Measurements from ENCODE around the gene PC.

Gene PC

DNA sequence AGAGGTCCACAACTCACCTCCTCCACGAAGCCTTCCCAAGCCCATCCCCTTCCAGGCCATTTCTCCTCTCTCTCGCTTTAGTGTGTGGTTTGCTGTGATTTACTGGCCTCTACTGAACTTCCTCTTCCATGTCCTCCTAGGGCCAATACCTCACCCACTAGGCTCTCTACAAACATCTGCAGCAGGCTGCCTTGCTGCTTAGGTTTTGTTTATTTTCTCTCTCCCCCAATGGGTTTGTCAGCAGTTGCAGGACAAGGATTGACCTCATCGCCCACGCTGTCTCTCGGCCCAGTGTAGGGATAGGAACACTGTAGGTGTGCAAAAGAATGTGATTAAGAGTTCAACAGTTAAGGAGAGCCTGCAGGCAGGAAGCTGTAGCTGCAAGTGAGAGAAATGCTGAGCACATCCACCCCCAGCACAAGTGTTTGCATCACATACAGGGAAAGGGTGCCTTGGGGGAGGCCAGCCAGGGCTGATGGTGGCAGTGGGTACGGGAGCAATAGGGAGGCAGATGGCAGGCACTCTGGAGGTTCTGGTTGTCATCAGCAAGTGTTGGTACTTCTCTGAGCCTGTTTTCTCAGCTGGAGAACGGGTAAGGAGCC is 1.4 kb downstream of the PC start:
- DNase-seq (ENCODE audit: low spot score), result no peak

GRCh38 chr11:66953081-66953833 is 4.9 kb downstream of the PC start:
- DNase-seq (ENCODE audit: low spot score), result no peak

DNA sequence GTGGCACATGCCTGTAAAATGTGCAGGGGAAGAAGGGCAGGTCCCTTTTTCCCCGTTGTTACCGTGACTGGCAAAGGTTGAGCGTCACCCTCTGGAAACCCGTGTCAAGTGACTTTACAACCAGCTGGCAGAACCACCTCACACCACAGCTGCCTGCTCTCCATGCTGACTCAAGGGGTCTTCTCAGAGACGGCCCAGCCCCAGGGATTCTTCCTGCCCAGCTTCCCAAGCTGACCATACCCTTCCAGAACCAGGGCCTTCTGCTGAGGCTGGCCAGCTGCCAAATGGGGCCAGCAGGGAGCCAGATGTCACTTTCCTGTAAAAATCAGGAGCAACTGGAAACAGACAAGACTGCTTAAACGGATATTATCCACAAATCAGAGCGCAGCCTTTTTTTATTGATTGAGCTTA is 6.3 kb downstream of the PC start:
- peak; percentile 45 for DNase-seq (ENCODE audit: low spot score)

DNA sequence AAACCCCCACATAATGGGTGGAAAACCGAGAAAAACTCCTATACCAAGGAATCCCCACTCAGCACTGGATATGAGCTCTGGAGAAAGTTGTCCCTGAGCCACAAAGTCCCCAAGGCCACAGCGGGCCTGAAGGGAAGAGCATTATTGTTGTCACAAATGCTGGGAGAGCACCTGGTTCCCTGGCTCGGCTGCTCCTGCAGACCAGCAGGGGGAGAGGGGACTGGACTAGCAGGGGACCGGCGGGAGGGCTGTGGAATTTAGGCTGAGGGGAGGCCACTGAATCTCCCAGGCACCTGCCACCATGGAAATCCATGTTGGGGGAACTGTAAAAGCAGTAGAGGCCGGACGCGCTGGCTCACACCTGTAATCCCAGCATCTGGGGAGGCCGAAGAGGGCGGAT is 7.0 kb downstream of the PC start:
- DNase-seq (ENCODE audit: low spot score), result no peak

DNA sequence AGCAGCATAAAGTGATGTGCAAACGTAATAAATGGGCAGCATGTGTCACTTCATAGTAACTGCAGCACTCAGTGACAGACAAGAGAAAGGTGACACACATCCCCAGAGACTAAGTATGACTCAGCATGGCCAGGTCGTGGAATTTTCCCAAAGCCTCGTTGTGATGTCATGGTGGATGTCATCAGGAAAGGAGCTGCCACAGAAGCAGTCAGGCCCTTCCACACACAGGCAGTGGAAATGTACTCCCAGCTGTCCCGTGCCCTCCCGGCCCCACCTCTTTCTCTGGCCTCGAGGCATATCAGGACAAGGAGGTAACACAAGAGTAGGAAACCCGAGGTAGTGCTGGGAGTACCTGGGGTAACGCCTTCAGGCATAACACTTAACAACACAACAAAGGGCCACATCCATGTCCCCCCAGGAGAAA is 8.1 kb downstream of the PC start:
- DNase-seq (ENCODE audit: low spot score), result peak; percentile 70

GRCh38 chr11:66938582-66939135 is 19.5 kb downstream of the PC start:
- no peak for DNase-seq (ENCODE audit: low spot score)

GRCh38 chr11:66937193-66937733 is 20.9 kb downstream of the PC start:
- no peak for DNase-seq (ENCODE audit: low spot score)

- peak; percentile 34 for DNase-seq (ENCODE audit: low spot score)
Measured at GRCh38 chr11:66936311-66936711, 21.9 kb downstream of the PC start.

GRCh38 chr11:66934950-66935779 is 23.0 kb downstream of the PC start:
- peak; percentile 60 for DNase-seq (ENCODE audit: low spot score)

DNA sequence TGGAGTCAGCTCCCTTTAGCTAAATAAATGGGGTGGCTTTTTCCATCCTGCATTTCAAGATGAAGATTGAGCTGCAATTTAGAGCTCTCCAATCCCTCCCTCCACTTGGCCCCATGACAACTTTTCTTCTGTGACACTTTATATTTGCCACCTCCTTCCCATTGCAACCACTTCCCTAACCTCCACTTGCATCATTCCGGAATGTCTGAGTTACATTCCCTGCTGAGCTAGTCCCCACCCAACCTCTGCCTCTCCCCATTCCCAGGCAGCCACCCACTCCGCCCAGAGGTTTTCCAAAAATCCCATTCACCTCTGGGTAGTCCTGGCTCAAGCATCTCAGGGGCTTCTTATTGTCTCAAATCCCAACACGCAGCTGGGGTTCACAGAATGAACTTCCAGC is 24.7 kb downstream of the PC start:
- DNase-seq (ENCODE audit: low spot score), result peak; percentile 55

GRCh38 chr11:66932543-66932942 is 25.6 kb downstream of the PC start:
- DNase-seq (ENCODE audit: low spot score), result no peak

DNA sequence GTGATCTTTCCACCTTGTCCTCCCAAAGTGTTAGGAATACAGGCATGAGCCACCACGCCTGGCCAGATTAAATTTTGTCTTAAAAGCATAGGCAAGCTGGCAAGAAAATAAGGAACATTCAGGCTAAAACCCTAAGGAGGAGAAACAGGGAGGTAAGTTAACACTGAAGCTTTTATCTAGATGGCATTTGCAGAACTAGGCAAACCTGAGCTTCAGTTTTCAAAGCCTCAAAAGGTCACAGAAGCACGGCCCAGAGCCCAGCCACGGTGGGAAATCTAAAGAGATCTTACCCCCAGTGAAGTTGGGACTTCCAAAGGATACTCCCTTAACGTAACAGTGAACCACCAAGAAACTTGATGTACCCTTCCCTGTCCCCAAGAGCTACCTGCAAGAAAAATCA is 28.4 kb downstream of the PC start:
- DNase-seq (ENCODE audit: low spot score), result no peak

- DNase-seq (ENCODE audit: low spot score), result no peak
Measured at GRCh38 chr11:66924272-66924671, 33.9 kb downstream of the PC start.

- DNase-seq (ENCODE audit: low spot score), result no peak
Measured at GRCh38 chr11:66922551-66922950, 35.6 kb downstream of the PC start.

DNA sequence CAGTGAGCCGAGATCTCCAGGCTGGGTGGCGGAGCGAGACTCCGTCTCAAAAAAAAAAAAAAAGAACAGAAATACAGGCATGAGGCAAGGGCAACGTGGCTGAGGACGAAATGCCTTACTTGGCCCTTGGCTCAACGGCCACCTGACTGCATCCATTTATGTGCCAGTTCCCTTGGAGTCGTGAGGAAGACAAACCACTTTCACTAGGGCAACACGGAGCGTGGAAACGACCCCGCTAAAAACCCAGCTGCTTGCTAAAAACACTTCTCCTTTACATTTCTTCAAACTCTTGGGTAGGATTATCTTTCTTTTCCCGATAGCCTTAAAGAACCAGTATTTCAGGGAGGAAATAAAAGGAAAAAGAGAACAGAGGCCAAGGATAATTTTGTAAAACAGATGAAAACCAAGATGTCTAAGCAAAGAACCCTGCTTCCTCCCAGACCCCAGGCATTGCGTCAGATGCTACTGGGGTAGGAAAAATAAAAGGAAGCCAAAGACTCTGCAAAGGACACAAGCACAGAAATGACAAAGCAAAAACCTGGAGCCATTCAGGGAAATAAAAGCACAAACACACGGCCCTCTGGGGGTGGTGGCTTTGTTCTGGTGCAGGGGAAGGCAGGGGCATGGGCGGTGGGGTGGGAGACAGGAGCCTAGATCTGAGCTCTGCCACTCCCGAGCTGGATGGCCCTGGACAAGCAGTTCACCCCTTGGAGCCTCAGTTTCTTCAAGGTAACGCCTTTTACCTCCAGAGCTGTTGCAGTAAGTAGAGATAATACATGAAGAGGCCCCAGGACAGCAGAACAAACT is 37.0 kb downstream of the PC start:
- no peak for DNase-seq (ENCODE audit: low spot score)

DNA sequence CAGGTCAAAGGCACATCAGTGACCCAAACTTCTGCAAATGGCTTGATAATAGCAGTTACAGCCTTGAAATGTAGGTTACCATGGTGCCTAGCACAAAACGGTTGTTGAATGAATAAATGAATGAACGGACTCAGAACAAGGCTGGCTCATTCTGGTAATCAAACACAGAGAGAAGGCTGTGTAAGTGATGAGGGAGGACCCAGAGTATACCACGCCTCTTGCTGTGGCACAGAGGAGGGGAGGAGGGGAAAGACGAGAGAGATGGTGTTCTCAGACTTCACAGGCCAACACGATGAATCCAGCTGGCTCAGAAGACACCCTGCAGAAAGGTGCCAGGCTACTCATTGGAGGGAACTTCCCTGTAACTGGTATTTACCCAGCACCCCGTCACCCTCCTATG is 38.3 kb downstream of the PC start:
- DNase-seq (ENCODE audit: low spot score), result peak; percentile 37

GRCh38 chr11:66918741-66919140 is 39.4 kb downstream of the PC start:
- DNase-seq (ENCODE audit: low spot score), result no peak

- no peak for DNase-seq (ENCODE audit: low spot score)
Measured at GRCh38 chr11:66915866-66916265, 42.3 kb downstream of the PC start.

DNA sequence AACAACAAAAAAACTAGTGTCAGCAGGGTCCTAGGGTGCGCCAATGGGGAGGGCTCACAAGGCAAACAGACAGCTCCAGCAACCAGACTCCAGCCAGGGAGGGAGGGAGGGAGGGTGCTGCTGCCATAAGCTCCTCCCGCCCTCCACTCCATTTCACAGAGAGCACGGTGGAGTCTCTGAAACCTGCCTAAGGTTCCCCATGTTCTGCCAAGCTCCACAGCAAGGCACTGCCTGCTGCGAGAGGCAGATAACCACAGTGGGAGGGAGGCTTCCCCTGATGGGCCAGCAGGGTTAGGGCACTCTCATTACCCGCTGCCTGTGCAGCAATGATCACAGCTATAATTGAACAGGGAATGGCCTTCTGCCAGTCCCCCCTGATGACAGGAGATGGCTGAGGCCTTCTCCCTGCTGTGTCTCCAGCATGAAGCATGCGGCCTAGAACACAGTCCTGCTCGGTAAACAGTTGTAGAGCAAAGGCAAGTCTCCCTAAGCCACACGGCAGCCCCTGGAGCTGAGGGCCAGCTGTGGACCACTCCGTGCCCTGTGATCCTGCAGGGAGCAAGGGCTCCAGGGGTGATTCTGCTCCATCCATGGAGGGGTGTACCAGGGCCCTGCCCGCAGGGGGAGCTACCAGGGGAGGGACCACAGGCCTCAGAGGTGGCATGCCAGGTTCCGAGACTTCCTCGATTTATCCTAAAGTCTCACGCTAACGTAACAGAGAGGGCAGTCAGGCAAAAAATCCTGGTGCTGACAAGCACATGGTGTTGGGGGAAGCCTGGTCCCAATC is 42.9 kb downstream of the PC start:
- DNase-seq (ENCODE audit: low spot score), result no peak

GRCh38 chr11:66914505-66914904 is 43.7 kb downstream of the PC start:
- DNase-seq (ENCODE audit: low spot score), result no peak

DNA sequence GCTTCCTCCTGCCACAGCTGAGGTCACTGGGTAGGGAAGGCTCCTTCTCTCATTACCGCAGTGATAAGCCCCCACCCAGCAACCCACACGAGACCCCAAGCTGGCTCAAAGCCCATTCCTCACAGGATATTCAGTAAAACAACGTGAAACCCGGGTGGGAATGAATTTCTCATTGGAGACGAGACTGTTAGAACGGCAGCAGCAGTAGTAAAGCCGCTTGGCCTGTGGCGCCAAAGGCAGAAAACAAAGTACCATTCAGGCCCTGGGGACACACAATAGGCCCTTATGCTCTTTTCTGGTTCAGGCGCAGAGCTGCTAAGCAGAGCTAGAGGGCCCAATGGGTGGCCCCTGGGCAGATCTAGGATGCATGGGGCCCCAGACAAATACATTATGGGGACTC is 45.3 kb downstream of the PC start:
- DNase-seq (ENCODE audit: low spot score), result no peak
